ENCODE measurements around the gene PEDS1. TPM values are rescaled to one million over a fixed set of nuclear protein-coding genes. Genes with fewer than 3 reads are reported as not detected.

PEDS1 gene
- total and polyA plus RNA-seq, 2 of the 13 experiments (the other 11 are each of a cell fraction or from before 2014, with no cell fraction given) = 30.5 to 93.9 TPM

DNA sequence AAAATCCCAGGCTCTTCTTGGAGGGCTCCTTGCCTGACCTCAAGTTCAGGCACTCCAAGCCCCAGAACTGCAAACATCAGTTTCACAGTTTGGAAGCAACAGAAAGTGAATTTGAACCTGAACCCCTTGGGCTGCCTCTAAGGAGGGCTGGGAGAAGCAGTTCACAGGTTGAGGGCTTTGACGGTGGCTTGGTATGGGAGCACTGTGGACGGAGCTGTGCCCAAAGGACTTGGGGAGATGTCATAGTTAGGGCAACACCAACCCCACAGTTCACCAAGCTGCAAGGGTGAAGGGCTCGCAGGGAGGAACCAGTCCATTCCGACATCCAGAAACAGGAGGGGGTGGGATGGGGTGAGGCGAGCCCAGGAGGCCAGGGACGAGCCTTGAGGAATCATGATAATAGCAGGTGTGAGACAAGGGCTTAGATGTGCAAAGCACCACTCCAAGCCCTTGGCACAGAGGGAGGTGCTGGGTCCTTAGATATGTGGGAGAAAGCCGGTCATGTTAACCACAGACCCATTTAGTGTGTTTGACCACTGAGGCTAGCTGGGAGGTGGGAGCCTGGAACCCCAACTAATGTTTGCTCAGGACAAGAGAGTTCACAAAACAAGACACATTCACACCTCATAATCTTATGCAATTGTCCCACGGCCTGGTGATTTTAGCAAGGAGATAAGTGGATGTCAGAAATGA, 41.5 kb upstream of the PEDS1 start (continued):
- TF ChIP-seq, protein P1, sequence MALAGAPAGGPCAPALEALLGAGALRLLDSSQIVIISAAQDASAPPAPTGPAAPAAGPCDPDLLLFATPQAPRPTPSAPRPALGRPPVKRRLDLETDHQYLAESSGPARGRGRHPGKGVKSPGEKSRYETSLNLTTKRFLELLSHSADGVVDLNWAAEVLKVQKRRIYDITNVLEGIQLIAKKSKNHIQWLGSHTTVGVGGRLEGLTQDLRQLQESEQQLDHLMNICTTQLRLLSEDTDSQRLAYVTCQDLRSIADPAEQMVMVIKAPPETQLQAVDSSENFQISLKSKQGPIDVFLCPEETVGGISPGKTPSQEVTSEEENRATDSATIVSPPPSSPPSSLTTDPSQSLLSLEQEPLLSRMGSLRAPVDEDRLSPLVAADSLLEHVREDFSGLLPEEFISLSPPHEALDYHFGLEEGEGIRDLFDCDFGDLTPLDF (CRISPR knock-in tag; IDR thresholded peaks at IDR 0.05) = no peak
- 0 out of 2 replicates have a peak, but pooled peaks have one; percentile 12 for TF ChIP-seq SALL2 (CRISPR knock-in tag; IDR thresholded peaks at IDR 0.05)
- no peak for TF ChIP-seq NAIF1 (CRISPR knock-in tag; IDR thresholded peaks at IDR 0.05; ENCODE audit: borderline replicate concordance)
- 0 out of 2 replicates have a peak, but pooled peaks have one; percentile 11 for TF ChIP-seq GABPB1 (CRISPR knock-in tag; IDR thresholded peaks at IDR 0.05)
- peak; percentile 34; the same call in 1 of the 2 replicates for TF ChIP-seq ISL2 (CRISPR knock-in tag; IDR thresholded peaks at IDR 0.05)
- no peak for TF ChIP-seq FOXO1 (CRISPR knock-in tag; IDR thresholded peaks at IDR 0.05)
- 0 out of 2 replicates have a peak, but pooled peaks have one; percentile 41 for TF ChIP-seq ADNP (CRISPR knock-in tag; IDR thresholded peaks at IDR 0.05)
- TF ChIP-seq, protein P2, sequence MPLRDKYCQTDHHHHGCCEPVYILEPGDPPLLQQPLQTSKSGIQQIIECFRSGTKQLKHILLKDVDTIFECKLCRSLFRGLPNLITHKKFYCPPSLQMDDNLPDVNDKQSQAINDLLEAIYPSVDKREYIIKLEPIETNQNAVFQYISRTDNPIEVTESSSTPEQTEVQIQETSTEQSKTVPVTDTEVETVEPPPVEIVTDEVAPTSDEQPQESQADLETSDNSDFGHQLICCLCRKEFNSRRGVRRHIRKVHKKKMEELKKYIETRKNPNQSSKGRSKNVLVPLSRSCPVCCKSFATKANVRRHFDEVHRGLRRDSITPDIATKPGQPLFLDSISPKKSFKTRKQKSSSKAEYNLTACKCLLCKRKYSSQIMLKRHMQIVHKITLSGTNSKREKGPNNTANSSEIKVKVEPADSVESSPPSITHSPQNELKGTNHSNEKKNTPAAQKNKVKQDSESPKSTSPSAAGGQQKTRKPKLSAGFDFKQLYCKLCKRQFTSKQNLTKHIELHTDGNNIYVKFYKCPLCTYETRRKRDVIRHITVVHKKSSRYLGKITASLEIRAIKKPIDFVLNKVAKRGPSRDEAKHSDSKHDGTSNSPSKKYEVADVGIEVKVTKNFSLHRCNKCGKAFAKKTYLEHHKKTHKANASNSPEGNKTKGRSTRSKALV (CRISPR knock-in tag; IDR thresholded peaks at IDR 0.05) = no peak
- TF ChIP-seq FOSL2 (CRISPR knock-in tag; IDR thresholded peaks at IDR 0.05) = 0 out of 2 replicates have a peak, but pooled peaks have one; percentile 21
- TF ChIP-seq HIC2 (CRISPR knock-in tag; IDR thresholded peaks at IDR 0.05; ENCODE audit: low read depth) = peak; percentile 39; the same call in 1 of the 2 replicates
- no peak for TF ChIP-seq GRHL1 (CRISPR knock-in tag; conservative IDR thresholded peaks at IDR 0.05)
- TF ChIP-seq MAZ (IDR thresholded peaks at IDR 0.05; ENCODE audit: borderline replicate concordance, low read depth, low read length) = no peak
- peak; percentile 35; the same call in 1 of the 2 replicates for TF ChIP-seq MAZ (CRISPR knock-in tag; IDR thresholded peaks at IDR 0.05; ENCODE audit: low read depth)
- peak; percentile 10; the same call in 1 of the 2 replicates for TF ChIP-seq ZNF501 (CRISPR knock-in tag; IDR thresholded peaks at IDR 0.05)
- 0 out of 2 replicates have a peak, but pooled peaks have one; percentile 34 for TF ChIP-seq SRY (CRISPR knock-in tag; IDR thresholded peaks at IDR 0.05)
- TF ChIP-seq ZNF878 (CRISPR knock-in tag; IDR thresholded peaks at IDR 0.05) = peak; percentile 64
- TF ChIP-seq ZC3H4 (CRISPR knock-in tag; IDR thresholded peaks at IDR 0.05; ENCODE audit: borderline replicate concordance) = peak; percentile 44; the same call in 1 of the 2 replicates
- TF ChIP-seq, protein P3, sequence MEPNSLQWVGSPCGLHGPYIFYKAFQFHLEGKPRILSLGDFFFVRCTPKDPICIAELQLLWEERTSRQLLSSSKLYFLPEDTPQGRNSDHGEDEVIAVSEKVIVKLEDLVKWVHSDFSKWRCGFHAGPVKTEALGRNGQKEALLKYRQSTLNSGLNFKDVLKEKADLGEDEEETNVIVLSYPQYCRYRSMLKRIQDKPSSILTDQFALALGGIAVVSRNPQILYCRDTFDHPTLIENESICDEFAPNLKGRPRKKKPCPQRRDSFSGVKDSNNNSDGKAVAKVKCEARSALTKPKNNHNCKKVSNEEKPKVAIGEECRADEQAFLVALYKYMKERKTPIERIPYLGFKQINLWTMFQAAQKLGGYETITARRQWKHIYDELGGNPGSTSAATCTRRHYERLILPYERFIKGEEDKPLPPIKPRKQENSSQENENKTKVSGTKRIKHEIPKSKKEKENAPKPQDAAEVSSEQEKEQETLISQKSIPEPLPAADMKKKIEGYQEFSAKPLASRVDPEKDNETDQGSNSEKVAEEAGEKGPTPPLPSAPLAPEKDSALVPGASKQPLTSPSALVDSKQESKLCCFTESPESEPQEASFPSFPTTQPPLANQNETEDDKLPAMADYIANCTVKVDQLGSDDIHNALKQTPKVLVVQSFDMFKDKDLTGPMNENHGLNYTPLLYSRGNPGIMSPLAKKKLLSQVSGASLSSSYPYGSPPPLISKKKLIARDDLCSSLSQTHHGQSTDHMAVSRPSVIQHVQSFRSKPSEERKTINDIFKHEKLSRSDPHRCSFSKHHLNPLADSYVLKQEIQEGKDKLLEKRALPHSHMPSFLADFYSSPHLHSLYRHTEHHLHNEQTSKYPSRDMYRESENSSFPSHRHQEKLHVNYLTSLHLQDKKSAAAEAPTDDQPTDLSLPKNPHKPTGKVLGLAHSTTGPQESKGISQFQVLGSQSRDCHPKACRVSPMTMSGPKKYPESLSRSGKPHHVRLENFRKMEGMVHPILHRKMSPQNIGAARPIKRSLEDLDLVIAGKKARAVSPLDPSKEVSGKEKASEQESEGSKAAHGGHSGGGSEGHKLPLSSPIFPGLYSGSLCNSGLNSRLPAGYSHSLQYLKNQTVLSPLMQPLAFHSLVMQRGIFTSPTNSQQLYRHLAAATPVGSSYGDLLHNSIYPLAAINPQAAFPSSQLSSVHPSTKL (CRISPR knock-in tag; IDR thresholded peaks at IDR 0.05) = peak; percentile 12; the same call in 1 of the 2 replicates

All from HepG2 (cell line).